ENCODE data around the gene NR2C1.

Gene NR2C1

DNA sequence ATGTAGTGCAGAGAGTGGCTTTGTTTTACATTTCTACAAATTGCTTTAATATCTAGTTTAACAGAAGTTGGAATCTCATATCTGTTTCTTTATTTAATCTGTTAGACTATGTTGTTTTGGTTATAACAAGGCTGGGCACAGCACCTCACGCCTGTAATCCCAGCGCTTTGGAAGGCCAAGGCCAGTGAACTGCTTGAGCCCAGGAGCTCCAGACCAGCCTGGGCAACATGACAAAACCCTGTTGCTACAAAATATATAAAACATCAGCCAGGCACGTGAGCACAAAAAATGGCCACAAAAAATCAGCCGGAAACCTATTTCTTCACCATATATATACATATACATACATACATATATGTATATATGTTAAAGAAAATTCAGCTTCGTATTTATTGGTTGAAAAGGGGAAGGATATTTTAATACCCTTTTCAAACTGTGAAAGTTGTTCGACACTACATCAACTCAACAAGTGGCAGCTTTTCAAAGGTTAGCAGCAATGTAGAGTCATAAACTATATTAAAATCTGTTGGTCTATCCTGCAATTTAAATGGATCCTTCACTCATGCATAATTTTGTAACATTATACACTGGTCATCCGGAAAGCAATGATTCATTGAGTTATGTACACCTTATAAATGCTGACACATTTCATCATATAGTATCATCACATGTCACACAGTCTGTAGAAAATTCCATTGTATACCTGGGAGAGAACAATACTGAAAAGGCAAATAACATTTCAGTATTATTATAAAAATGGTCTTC lies 7.1 kb downstream of the NR2C1 start:
- Histone ChIP-seq H3K4me2 (ENCODE audit: low read length) (no peak overlapping the region), H3K4me3 (ENCODE audit: low read length) (no peak overlapping the region), H3K36me3 (ENCODE audit: control insufficient read depth, insufficient read depth, low read length) (peaks cover 1% of the 10 kb centered on the region), H3K4me1 (ENCODE audit: control insufficient read depth, low read depth, low read length) (no peaks in the 10 kb centered on the region), H2BK15ac (replicated peaks; ENCODE audit: low read depth) (no peak overlapping the region), H3K79me1 (ENCODE audit: low read length) (peaks cover 2% of the 10 kb centered on the region), H3K27me3 (ENCODE audit: insufficient read depth, low read length, poor library complexity) (no peaks in the 10 kb centered on the region), H4K8ac (ENCODE audit: low read depth, low read length) (no peak overlapping the region), H3K18ac (ENCODE audit: low read length) (no peak overlapping the region), H3K4ac (ENCODE audit: low read depth, low read length) (no peak overlapping the region), H3K9ac (ENCODE audit: low read length) (no peak overlapping the region), H3K79me2 (ENCODE audit: control insufficient read depth, insufficient read depth, low read length) (peaks cover 10% of the 10 kb centered on the region), H4K5ac (ENCODE audit: low read length) (no peak overlapping the region), H2BK120ac (ENCODE audit: low read depth, low read length) (no peak overlapping the region), H3K27ac (ENCODE audit: low read depth, low read length) (no peak overlapping the region), H3K23ac (ENCODE audit: low read length) (no peak overlapping the region), H2AK5ac (ENCODE audit: low read length) (no peak overlapping the region), H2BK5ac (ENCODE audit: low read length) (no peak overlapping the region), H3K56ac (ENCODE audit: low read length) (no peak overlapping the region)
- no peak for DNase-seq
- WGBS (ENCODE audit: extremely low coverage, insufficient coverage, low lambda C conversion rate), result no CpG with 5 or more reads among the region's 7 CpGs

DNA sequence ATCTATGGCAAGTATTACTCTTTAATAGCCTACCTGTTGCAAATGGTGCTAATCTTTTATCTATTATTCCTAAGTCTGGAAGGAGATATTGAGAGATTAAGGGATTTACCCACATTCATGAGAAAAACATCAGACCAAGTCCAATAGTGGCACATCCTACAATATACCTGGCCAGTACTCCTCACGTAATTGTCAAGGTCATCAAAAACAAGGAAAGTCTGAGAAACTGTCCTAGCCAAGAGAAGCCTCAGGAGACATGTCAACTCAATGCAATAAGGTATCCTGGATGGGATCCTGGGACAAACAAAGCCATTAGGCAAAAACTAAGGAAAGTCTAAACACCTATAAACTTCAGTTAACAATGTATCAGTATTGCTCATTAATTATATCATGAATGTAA lies 12.5 kb downstream of the NR2C1 start:
- Histone ChIP-seq H3K4me3 (ENCODE audit: low read length) (no peak overlapping the region), H4K8ac (ENCODE audit: low read depth, low read length) (no peak overlapping the region), H3K18ac (ENCODE audit: low read length) (no peak overlapping the region), H2BK15ac (replicated peaks; ENCODE audit: low read depth) (no peak overlapping the region), H3K27ac (ENCODE audit: low read depth, low read length) (no peak overlapping the region), H3K36me3 (ENCODE audit: control insufficient read depth, insufficient read depth, low read length) (peaks cover 2% of the 10 kb centered on the region), H3K4me1 (ENCODE audit: control insufficient read depth, low read depth, low read length) (no peaks in the 10 kb centered on the region), H3K79me1 (ENCODE audit: low read length) (no peaks in the 10 kb centered on the region), H2BK120ac (ENCODE audit: low read depth, low read length) (no peak overlapping the region), H3K9ac (ENCODE audit: low read length) (no peak overlapping the region), H2BK5ac (ENCODE audit: low read length) (no peak overlapping the region), H3K23ac (ENCODE audit: low read length) (no peak overlapping the region), H4K5ac (ENCODE audit: low read length) (no peak overlapping the region), H3K56ac (ENCODE audit: low read length) (no peak overlapping the region), H3K4ac (ENCODE audit: low read depth, low read length) (no peak overlapping the region), H3K79me2 (ENCODE audit: control insufficient read depth, insufficient read depth, low read length) (no peaks in the 10 kb centered on the region), H3K4me2 (ENCODE audit: low read length) (no peak overlapping the region), H3K27me3 (ENCODE audit: insufficient read depth, low read length, poor library complexity) (no peaks in the 10 kb centered on the region), H2AK5ac (ENCODE audit: low read length) (no peak overlapping the region)
- DNase-seq, result no peak
- WGBS (ENCODE audit: extremely low coverage, insufficient coverage, low lambda C conversion rate), result no CpG with 5 or more reads among the region's 1 CpG

DNA sequence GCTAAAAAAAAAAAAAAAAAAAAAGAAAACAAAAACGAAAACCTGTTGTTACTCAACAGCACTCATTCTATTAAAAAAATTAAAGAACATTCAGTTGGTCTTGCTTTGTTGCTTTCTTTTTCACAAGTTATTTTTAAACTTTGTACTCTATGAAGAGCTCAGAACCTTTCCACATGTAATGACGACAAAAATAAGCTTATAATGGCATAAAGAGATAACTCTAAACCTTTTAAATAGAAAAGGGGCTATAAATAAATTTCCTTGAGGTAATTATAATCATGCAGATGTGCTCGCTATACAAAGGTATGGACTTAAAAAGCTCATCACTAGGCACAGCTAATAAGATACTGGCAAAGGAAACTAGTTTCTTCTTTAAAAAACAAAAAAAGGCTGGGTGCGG lies 13.4 kb downstream of the NR2C1 start:
- no peak overlapping the region for H3K9ac ChIP-seq (ENCODE audit: low read length)
- no peaks in the 10 kb centered on the region for H3K79me2 ChIP-seq (ENCODE audit: control insufficient read depth, insufficient read depth, low read length)
- no CpG with 5 or more reads among the region's 4 CpGs for WGBS (ENCODE audit: extremely low coverage, insufficient coverage, low lambda C conversion rate)
- H3K4me1 ChIP-seq (ENCODE audit: control insufficient read depth, low read depth, low read length), result no peaks in the 10 kb centered on the region
- no peak overlapping the region for H4K8ac ChIP-seq (ENCODE audit: low read depth, low read length)
- no peaks in the 10 kb centered on the region for H3K79me1 ChIP-seq (ENCODE audit: low read length)
- H3K18ac ChIP-seq (ENCODE audit: low read length), result no peak overlapping the region
- H3K4me3 ChIP-seq (ENCODE audit: low read length), result no peak overlapping the region
- no peak overlapping the region for H3K27ac ChIP-seq (ENCODE audit: low read depth, low read length)
- H3K23ac ChIP-seq (ENCODE audit: low read length), result no peak overlapping the region
- H4K5ac ChIP-seq (ENCODE audit: low read length), result no peak overlapping the region
- DNase-seq, result no peak
- no peak overlapping the region for H2AK5ac ChIP-seq (ENCODE audit: low read length)
- no peak overlapping the region for H3K56ac ChIP-seq (ENCODE audit: low read length)
- peaks cover 2% of the 10 kb centered on the region for H3K36me3 ChIP-seq (ENCODE audit: control insufficient read depth, insufficient read depth, low read length)
- no peak overlapping the region for H2BK120ac ChIP-seq (ENCODE audit: low read depth, low read length)
- no peak overlapping the region for H3K4me2 ChIP-seq (ENCODE audit: low read length)
- no peak overlapping the region for H2BK5ac ChIP-seq (ENCODE audit: low read length)
- H3K27me3 ChIP-seq (ENCODE audit: insufficient read depth, low read length, poor library complexity), result no peaks in the 10 kb centered on the region
- no peak overlapping the region for H3K4ac ChIP-seq (ENCODE audit: low read depth, low read length)
- no peak overlapping the region for H2BK15ac ChIP-seq (replicated peaks; ENCODE audit: low read depth)

DNA sequence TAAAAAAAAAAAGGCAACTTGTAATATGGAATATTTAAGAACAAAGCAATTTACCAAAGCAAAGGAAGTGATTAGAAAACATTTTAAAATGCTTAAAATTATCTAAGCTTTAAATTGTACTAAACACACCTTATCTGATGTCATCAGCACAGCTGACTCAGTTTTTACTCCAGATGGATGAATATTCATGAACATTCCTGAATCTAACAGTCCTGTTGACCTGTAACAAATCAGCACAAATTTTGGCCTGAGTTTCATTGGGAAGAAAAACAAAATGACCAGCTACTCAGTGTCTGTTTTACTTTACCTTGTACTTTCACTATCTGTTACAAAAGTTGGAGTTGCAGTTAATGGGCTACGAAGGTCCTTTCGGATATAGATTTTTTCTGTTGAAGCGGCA lies 16.0 kb downstream of the NR2C1 start:
- WGBS (ENCODE audit: extremely low coverage, insufficient coverage, low lambda C conversion rate), result no CpG with 5 or more reads among the region's 3 CpGs
- H2BK120ac ChIP-seq (ENCODE audit: low read depth, low read length), result no peak overlapping the region
- H3K27me3 ChIP-seq (ENCODE audit: insufficient read depth, low read length, poor library complexity), result no peaks in the 10 kb centered on the region
- no peak overlapping the region for H3K4me3 ChIP-seq (ENCODE audit: low read length)
- H3K4me2 ChIP-seq (ENCODE audit: low read length), result no peak overlapping the region
- H2AK5ac ChIP-seq (ENCODE audit: low read length), result no peak overlapping the region
- H3K56ac ChIP-seq (ENCODE audit: low read length), result no peak overlapping the region
- H3K23ac ChIP-seq (ENCODE audit: low read length), result no peak overlapping the region
- H2BK15ac ChIP-seq (replicated peaks; ENCODE audit: low read depth), result no peak overlapping the region
- no peaks in the 10 kb centered on the region for H3K79me2 ChIP-seq (ENCODE audit: control insufficient read depth, insufficient read depth, low read length)
- H4K5ac ChIP-seq (ENCODE audit: low read length), result no peak overlapping the region
- H3K4me1 ChIP-seq (ENCODE audit: control insufficient read depth, low read depth, low read length), result no peaks in the 10 kb centered on the region
- no peak overlapping the region for H3K18ac ChIP-seq (ENCODE audit: low read length)
- H3K36me3 ChIP-seq (ENCODE audit: control insufficient read depth, insufficient read depth, low read length), result peaks cover 2% of the 10 kb centered on the region
- no peak overlapping the region for H3K9ac ChIP-seq (ENCODE audit: low read length)
- no peak overlapping the region for H2BK5ac ChIP-seq (ENCODE audit: low read length)
- H3K4ac ChIP-seq (ENCODE audit: low read depth, low read length), result no peak overlapping the region
- no peaks in the 10 kb centered on the region for H3K79me1 ChIP-seq (ENCODE audit: low read length)
- DNase-seq, result no peak
- H4K8ac ChIP-seq (ENCODE audit: low read depth, low read length), result no peak overlapping the region
- H3K27ac ChIP-seq (ENCODE audit: low read depth, low read length), result no peak overlapping the region

DNA sequence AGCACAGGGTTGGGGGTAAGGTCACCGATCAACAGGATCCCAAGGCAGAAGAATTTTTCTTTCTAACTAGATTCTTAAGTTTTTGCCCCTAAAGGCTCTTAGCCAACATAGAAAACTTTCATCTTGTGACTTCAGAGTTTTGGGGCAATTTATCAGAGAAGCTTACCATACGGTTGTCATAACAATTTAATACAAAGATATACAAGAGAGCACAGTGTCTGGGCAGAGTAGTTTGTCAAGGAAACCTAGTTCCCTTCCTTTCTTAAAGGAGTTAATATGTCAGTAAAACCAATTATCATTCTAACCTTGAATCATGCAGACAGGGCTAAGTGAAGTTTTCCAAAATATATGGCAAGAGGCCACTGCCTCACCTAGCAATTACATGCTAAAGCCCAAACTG lies 18.4 kb downstream of the NR2C1 start:
- no CpG with 5 or more reads among the region's 2 CpGs for WGBS (ENCODE audit: extremely low coverage, insufficient coverage, low lambda C conversion rate)
- H2BK15ac ChIP-seq (replicated peaks; ENCODE audit: low read depth), result no peak overlapping the region
- no peaks in the 10 kb centered on the region for H3K36me3 ChIP-seq (ENCODE audit: control insufficient read depth, insufficient read depth, low read length)
- no peak overlapping the region for H2BK5ac ChIP-seq (ENCODE audit: low read length)
- H2BK120ac ChIP-seq (ENCODE audit: low read depth, low read length), result no peak overlapping the region
- H4K5ac ChIP-seq (ENCODE audit: low read length), result no peak overlapping the region
- no peak overlapping the region for H3K23ac ChIP-seq (ENCODE audit: low read length)
- H3K4ac ChIP-seq (ENCODE audit: low read depth, low read length), result no peak overlapping the region
- no peaks in the 10 kb centered on the region for H3K27me3 ChIP-seq (ENCODE audit: insufficient read depth, low read length, poor library complexity)
- H2AK5ac ChIP-seq (ENCODE audit: low read length), result no peak overlapping the region
- no peaks in the 10 kb centered on the region for H3K4me1 ChIP-seq (ENCODE audit: control insufficient read depth, low read depth, low read length)
- H3K9ac ChIP-seq (ENCODE audit: low read length), result no peak overlapping the region
- H3K27ac ChIP-seq (ENCODE audit: low read depth, low read length), result no peak overlapping the region
- no peaks in the 10 kb centered on the region for H3K79me1 ChIP-seq (ENCODE audit: low read length)
- no peak overlapping the region for H4K8ac ChIP-seq (ENCODE audit: low read depth, low read length)
- no peaks in the 10 kb centered on the region for H3K79me2 ChIP-seq (ENCODE audit: control insufficient read depth, insufficient read depth, low read length)
- DNase-seq, result no peak
- no peak overlapping the region for H3K4me2 ChIP-seq (ENCODE audit: low read length)
- no peak overlapping the region for H3K18ac ChIP-seq (ENCODE audit: low read length)
- no peak overlapping the region for H3K4me3 ChIP-seq (ENCODE audit: low read length)
- no peak overlapping the region for H3K56ac ChIP-seq (ENCODE audit: low read length)

DNA sequence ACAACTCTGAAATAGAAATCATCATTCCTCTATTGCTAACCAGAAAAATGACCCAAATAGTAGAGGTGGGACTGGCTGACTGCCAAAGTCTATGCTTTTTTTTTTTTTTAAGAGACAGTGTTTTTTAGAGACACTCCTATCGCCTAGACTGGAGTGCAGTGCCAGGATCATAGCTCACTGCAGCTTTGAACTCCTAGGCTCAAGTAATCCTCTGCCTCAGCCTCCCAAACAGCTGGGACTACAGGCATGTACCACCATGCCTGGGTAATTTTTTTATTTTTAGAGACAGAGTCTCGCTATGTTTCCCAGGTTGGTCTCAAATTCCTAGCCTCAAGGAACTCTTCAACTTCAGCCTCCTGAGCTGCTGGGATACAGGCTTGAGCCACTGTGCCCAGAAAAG lies 19.2 kb downstream of the NR2C1 start:
- no peak overlapping the region for H4K5ac ChIP-seq (ENCODE audit: low read length)
- H3K36me3 ChIP-seq (ENCODE audit: control insufficient read depth, insufficient read depth, low read length), result no peaks in the 10 kb centered on the region
- no peak overlapping the region for H3K56ac ChIP-seq (ENCODE audit: low read length)
- no peak overlapping the region for H3K4ac ChIP-seq (ENCODE audit: low read depth, low read length)
- H2BK15ac ChIP-seq (replicated peaks; ENCODE audit: low read depth), result no peak overlapping the region
- no peak overlapping the region for H2BK120ac ChIP-seq (ENCODE audit: low read depth, low read length)
- H2BK5ac ChIP-seq (ENCODE audit: low read length), result no peak overlapping the region
- no peaks in the 10 kb centered on the region for H3K27me3 ChIP-seq (ENCODE audit: insufficient read depth, low read length, poor library complexity)
- H3K27ac ChIP-seq (ENCODE audit: low read depth, low read length), result no peak overlapping the region
- no peak overlapping the region for H4K8ac ChIP-seq (ENCODE audit: low read depth, low read length)
- H3K23ac ChIP-seq (ENCODE audit: low read length), result no peak overlapping the region
- no peak overlapping the region for H3K18ac ChIP-seq (ENCODE audit: low read length)
- no peaks in the 10 kb centered on the region for H3K4me1 ChIP-seq (ENCODE audit: control insufficient read depth, low read depth, low read length)
- H3K4me2 ChIP-seq (ENCODE audit: low read length), result no peak overlapping the region
- no CpG with 5 or more reads among the region's 2 CpGs for WGBS (ENCODE audit: extremely low coverage, insufficient coverage, low lambda C conversion rate)
- no peak for DNase-seq
- H3K4me3 ChIP-seq (ENCODE audit: low read length), result no peak overlapping the region
- H3K79me1 ChIP-seq (ENCODE audit: low read length), result no peaks in the 10 kb centered on the region
- H2AK5ac ChIP-seq (ENCODE audit: low read length), result no peak overlapping the region
- H3K79me2 ChIP-seq (ENCODE audit: control insufficient read depth, insufficient read depth, low read length), result no peaks in the 10 kb centered on the region
- H3K9ac ChIP-seq (ENCODE audit: low read length), result no peak overlapping the region
